ENCODE measurements around the gene BCL2L15.

The BCL2L15 gene

DNA sequence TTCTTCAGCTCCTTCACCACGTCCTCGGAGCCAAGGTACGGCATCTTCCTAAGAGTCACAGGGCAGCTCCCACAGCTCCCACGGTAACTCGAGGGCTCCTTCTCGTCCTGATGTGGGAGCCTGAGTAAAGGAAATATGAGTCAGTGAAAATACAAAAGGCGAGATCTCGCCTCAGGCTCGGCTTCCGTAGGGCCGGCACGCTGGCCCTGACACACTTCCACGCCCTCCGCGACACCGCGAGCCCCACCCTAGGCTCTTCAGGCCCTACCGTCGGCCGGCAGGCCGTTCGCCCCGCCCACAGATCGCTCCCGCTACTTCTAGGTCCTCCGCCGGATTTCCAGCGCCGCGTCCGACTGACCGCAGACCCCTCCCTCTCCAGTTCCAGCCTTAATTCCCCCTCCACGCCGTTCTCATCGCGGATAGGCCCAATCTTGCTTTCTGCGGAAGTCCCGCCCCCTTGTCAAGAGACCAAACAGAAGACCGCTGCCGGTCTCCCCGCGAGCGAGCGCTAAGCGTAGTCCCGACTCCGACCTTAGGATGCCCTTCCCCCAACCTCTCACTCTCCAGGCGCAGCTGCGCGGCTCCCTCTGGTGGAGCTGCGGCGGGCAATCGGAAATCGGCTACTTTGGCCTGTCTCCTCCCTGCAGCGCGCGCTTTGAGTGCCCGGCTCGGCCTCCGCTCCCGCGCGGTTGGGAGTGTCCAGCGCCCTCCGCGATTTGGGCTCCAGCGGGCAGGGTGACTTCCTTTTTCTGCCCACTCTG is 17.5 kb upstream of the BCL2L15 start, which contains the start of the genes AP4B1 and DCLRE1B:
AP4B1 (minus strand) TSS at position 126 of the 761 bp plus-strand sequence; CDS start at position 44, 82 bp downstream.
DCLRE1B (plus strand) TSS at position 653 of the 761 bp plus-strand sequence. CDS start 261 bp downstream, outside the sequence.
- peak; percentile 99 for DNase-seq

- peak; percentile 85 for DNase-seq
Measured at GRCh38 chr1:113904293-113904673, 16.9 kb upstream of the BCL2L15 start.

DNA sequence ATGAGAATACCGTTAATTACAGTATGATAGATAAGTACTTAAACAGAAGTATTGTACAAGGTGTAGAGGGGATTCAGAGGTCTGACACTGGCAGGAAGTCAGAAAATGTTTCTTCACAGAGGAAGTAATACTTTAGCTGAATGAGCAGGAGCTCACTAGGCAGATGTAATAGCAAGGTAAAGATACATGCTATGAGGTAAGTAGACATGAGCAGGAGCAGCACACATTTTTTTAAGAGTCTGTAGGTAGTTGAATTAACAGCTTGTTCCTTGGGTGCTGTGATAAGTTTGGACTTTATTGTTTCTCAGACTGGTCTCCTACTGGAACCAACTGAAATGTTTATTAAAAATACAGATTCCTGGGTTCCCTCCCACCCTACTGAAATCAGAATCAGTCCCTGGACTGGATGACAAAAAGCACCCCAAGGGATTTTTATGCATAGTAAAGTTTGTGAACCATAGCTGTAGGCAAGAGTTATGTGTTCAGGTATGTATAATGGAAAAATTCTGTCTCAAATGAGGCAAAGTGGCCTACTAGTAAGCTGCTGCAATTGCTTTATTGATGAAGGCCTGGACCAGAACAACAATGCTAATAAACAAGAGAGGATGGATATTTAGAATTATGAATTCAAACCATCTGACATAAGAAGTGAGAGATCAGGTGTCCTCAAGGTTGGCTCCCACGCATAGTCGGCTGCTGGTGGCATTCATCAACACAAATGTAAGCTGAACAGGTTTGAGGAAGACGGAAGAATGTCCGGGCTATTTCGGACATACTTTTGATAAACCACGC is 16.3 kb upstream of the BCL2L15 start:
- no peak for DNase-seq

- no peak for DNase-seq
Measured at GRCh38 chr1:113901191-113901590, 13.8 kb upstream of the BCL2L15 start.

GRCh38 chr1:113899111-113899510 is 11.7 kb upstream of the BCL2L15 start:
- no peak for DNase-seq

DNA sequence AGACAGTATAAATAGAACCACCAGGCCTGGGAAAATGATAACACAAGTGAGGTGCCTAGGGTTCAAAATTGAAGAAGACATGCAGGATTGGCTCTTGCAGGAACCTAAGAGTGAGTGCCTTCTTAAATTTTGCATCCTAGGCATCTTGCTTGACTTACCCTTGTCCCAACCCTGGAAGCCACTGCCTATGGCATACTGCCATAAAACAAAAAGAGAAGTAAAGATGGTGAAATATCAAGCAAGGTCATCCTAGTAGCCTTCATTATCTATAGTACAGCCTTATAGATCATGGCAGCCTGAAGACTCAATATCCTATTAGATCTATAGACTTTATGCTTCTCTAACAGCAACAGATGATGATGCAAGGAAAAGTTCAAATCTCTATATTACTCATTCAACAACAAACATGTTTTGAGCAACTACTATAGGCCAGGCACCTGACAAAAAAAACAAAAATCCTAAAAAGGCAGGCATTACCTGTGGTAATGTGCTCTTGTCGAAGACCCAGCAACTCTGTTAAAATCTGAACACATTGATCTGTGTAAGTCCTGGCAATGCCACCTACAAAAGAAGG is 10.9 kb upstream of the BCL2L15 start:
- no peak for DNase-seq

DNA sequence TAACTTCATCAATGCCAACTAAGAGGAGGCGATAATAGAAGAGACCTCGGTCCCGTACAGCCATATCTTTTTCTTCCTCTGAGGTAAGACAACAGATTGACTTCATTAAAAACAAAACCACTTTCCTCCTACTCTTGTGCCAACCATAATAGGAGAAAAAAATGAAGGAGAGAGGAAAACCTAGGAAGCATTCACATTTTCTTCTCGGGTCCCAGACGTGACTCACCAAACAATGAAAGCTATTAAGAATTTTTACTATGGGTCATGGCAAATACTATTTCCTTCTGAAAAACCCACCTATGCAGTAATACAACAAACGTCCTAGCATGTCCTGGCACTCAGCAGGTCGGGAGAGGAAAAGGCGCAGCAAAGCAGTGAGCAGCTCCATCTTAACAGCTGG is 8.6 kb upstream of the BCL2L15 start:
- no peak for DNase-seq

DNA sequence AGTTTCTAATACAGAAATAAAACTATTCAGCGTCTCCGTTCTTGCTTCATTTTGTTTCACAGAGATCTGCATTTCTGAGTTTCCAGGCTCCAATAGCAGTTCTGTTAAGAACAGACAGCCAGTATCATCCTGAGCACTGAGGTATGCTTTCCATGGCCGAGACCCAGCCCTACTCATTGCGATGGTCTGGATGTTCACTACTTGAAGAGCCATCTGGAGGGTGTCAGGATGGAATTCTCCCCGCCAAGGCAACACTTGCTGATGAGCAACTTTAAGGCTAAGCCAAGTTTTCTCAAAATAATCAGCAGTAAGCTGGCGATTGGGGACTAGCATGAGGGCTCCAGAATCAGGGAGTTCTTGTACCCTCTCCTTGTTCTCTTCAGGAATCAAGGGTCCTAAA is 7.7 kb upstream of the BCL2L15 start:
- DNase-seq: no peak

DNA sequence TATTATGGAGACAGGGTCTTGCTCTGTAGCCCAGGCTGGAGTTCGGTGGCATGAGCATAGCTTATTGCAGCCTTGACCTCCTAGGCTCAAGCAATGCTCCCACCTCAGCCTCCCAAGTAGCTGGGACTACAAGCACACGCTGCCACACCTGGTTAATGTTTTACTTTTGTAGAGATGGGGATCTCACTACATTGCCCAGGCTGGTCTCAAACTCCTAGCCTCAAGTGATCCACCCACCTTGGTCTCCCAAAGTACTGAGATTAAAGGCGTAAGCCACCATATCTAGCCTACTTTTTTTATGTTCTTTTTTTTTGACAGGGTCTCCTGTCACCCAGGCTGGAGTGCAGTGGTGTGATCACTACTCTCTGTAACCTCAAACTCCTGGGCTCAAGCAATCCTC is 5.9 kb upstream of the BCL2L15 start:
- no peak for DNase-seq

- no peak for DNase-seq
Measured at GRCh38 chr1:113891631-113892220, 4.3 kb upstream of the BCL2L15 start.

- DNase-seq: no peak
Measured at GRCh38 chr1:113890816-113891215, 3.4 kb upstream of the BCL2L15 start.

DNA sequence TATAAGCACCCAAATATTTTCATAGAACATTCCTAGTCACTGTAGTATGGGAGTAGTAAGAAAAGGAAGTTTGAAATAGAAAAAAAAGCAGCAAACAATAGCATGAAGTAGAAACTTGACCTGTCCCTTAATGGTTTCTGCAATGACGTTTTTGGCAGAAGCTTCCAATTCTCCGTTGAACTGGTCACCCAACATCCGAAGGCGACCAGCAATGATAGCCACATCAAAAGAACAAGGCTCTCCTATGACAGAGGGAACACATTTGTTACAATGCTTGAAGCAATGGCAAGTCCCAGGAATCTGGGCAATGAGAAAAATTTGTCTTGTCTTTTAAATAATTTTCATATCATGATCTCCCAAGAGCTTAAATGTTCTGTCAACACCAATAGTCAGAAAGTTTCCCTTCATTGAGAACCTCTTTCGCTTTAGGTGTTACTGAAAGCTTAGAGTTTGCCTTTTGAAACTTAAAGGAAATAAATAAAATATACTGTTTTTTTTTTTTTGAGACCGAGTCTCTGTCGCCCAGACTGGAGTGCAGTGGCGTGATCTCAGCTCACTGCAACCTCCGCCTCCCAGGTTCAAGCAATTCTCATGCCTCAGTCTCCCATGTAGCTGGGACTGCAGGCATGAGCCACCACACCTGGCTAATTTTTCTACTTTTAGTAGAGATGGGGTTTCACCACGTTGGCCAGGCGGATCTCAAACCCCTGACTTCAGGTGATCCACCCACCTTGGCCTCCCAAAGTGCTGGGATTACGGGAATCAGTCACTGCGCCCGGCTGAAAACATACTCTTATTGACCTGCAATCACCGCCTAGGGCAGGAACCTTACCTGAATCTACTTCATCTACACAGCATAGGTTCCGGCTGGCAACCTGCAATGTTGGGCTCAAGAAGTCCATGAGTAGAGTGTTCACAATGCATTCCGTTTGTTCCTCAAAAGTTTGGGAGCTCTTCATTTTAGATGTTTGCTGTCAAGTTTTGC is 672 bp downstream of the BCL2L15 start:
- DNase-seq: no peak

GRCh38 chr1:113881661-113882060 is 5.7 kb downstream of the BCL2L15 start:
- DNase-seq: no peak

- DNase-seq: no peak
Measured at GRCh38 chr1:113879739-113880038, 7.7 kb downstream of the BCL2L15 start.

DNA sequence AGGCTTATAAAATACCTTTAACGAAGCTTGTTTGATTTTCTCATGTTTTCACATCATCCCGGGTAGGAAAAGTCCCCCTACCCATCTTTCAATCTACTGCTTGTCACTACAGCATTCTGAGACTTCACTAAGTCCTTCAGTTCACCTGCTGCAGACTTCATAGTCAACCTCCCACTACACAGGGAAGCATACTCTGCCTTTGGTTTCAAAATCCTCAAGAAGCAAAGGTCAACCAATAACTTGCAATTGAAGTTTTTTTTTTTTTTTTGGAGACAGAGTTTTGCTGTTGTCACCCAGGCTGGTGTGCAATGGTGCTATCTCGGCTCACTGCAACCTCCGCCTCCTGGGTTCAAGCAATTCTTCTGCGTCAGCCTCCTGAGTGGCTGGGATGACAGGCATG is 11.2 kb downstream of the BCL2L15 start:
- no peak for DNase-seq

DNA sequence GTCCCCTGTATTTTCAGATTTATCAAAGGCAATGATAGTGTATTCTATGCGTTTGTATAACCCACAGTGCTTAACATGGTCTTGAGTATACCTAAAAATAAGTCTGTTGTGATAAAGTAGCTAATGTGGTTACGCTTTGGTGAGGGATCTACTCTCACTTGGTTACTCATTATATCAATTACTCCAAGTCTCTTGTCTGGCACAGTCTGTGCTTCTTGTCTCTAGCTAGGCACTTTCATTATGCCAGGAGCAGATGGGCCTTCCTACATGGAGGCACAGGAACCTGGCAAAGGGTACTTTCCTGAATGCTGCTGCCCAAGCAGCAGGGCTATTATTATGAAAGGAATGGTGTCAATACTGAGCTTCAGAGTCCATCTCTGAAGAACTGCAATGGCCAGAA is 11.7 kb downstream of the BCL2L15 start:
- no peak for DNase-seq

DNA sequence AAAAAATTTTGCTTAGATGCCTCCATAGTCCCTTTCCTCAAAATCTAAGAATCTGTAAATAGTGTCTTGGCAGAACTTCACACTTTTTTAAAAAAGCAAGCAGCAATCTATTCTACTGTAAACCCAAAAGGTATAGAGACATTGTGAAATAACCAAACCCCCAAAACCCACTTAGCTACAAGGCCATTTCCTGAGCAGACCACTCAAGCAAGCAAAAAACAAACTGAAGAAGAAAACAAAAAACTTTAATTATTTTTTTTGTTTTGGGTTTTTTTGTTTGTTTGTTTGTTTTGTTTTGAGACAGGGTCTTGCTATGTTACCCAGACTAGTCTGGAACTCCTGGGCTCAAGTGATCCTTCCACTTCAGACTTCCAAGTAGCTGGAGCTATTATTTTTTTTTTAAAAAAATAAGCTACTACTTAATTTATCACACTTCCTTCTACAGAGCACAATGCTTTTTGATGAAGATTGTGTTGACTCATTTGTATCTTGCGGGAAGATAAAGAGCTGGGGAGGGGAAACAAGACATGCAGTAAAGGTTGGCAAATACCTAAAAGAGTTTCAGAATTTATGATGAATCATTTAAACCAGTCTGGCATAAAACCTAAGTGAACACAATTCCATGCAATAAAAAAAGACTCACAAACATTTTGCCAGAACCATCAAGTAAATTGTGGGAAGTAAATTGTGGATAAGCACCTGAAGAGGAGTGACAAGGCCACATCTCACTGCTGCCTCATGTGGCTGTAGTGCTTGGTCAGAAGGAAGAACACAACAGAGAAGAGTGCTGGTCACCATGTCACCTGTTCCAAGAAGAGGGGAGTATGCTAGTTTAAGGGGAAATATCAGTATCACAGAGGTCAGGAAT is 13.1 kb downstream of the BCL2L15 start:
- DNase-seq: no peak

GRCh38 chr1:113872219-113872935 is 15.0 kb downstream of the BCL2L15 start:
- no peak for DNase-seq

DNA sequence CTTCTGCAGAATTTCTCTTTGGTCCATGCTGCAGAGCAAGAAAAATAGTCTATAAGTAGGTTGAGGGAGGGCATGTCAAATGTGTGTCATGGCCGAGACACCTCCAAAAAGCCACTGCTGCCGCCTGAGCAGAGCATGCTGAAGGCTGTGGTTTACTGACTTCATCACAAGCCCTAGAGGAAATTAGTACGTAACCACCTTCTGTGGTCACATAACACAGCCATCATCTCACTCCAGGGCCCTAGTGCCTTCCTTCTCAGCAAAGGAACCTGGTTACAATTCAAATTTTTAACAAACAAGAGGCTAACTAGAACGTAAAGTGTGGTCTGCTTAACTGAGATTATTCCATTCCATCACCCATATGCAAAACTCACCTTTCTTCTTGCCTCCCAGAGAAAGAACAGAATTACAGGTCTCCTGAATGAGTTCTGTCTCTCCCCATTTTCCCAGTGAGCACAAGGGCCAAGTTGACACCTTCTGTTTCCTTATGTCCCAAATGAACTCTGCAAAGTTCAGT is 15.7 kb downstream of the BCL2L15 start, which contains the start of gene PTPN22:
PTPN22 (minus strand) TSS at position 116 of the 517 bp plus-strand sequence.
- DNase-seq: no peak

DNA sequence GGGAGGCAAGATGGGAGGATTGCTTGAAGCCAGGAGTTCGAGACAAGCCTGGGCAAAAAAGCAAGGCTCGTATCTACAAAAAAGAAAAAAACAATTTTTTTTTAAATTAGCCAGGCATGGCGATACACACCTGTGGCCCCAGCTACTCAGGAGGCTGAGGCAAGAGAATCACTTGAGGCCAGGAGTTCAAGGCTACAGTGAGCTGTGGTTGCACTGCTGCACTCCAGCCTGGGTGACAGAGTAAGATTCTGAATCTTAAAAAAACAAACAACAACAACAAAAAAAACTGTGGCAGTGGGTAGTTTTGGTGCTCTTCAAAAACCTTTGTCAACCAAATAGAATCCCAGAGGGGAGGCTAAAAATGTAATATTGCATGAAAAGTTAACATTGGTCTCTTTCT is 16.6 kb downstream of the BCL2L15 start:
- DNase-seq: no peak

All from NCI-H1105 treated with DMSO at 0.1 percent for 48 hours (cell line).